ENCODE results near the gene SDC3. TPM values are rescaled to one million over a fixed set of nuclear protein-coding genes. Genes with fewer than 3 reads are reported as not detected.
A peak's percentile ranks its signal among the peaks of the same experiment; 100 is the strongest.

Gene SDC3
- total RNA-seq, 1 experiment from 2014 or later = 23.8 TPM

GRCh38 chr1:30855686-30856259, 52.8 kb downstream of the SDC3 start:
- DNase-seq (ENCODE audit: low read depth) = no peak

GRCh38 chr1:30853350-30853749, 55.2 kb downstream of the SDC3 start:
- DNase-seq (ENCODE audit: low read depth) = no peak

- no peak for DNase-seq (ENCODE audit: low read depth)
Measured at GRCh38 chr1:30852026-30852425, 56.5 kb downstream of the SDC3 start.

GRCh38 chr1:30851286-30851685, 57.3 kb downstream of the SDC3 start:
- no peak for DNase-seq (ENCODE audit: low read depth)

- DNase-seq (ENCODE audit: low read depth) = no peak
Measured at GRCh38 chr1:30850607-30851006, 58.0 kb downstream of the SDC3 start.

GRCh38 chr1:30848130-30848529, 60.4 kb downstream of the SDC3 start:
- no peak for DNase-seq (ENCODE audit: low read depth)

GRCh38 chr1:30847358-30847972, 61.1 kb downstream of the SDC3 start:
- peak; percentile 94 for DNase-seq (ENCODE audit: low read depth)

- DNase-seq (ENCODE audit: low read depth) = no peak
Measured at GRCh38 chr1:30846587-30846986, 62.0 kb downstream of the SDC3 start.

GRCh38 chr1:30845904-30846290, 62.7 kb downstream of the SDC3 start:
- no peak for DNase-seq (ENCODE audit: low read depth)

GRCh38 chr1:30845237-30845903, 63.2 kb downstream of the SDC3 start:
- no peak for DNase-seq (ENCODE audit: low read depth)

GRCh38 chr1:30844631-30845030, 63.9 kb downstream of the SDC3 start:
- no peak for DNase-seq (ENCODE audit: low read depth)

GRCh38 chr1:30842697-30843354, 65.7 kb downstream of the SDC3 start:
- DNase-seq (ENCODE audit: low read depth) = peak; percentile 24

GRCh38 chr1:30840904-30841598, 67.5 kb downstream of the SDC3 start:
- no peak for DNase-seq (ENCODE audit: low read depth)

GRCh38 chr1:30839827-30840359, 68.7 kb downstream of the SDC3 start:
- DNase-seq (ENCODE audit: low read depth) = no peak

GRCh38 chr1:30838996-30839395, 69.6 kb downstream of the SDC3 start:
- no peak for DNase-seq (ENCODE audit: low read depth)

- no peak for DNase-seq (ENCODE audit: low read depth)
Measured at GRCh38 chr1:30837653-30838052, 70.9 kb downstream of the SDC3 start.

GRCh38 chr1:30834253-30834652, 74.3 kb downstream of the SDC3 start:
- no peak for DNase-seq (ENCODE audit: low read depth)

- no peak for DNase-seq (ENCODE audit: low read depth)
Measured at GRCh38 chr1:30830537-30830936, 78.0 kb downstream of the SDC3 start.

GRCh38 chr1:30829889-30830288, 78.7 kb downstream of the SDC3 start:
- DNase-seq (ENCODE audit: low read depth) = no peak

- DNase-seq (ENCODE audit: low read depth) = no peak
Measured at GRCh38 chr1:30824736-30825429, 83.7 kb downstream of the SDC3 start.
